Measurements from ENCODE around the gene STT3B. TPM values are rescaled to one million over a fixed set of nuclear protein-coding genes. Genes with fewer than 3 reads are reported as not detected.

STT3B gene
- polyA plus RNA-seq, 4 donors, result 154 to 212 (median 199) TPM

- DNase-seq (ENCODE audit: low read depth in 4 of 4, low spot score in 3 of 4), result no peak
Measured at GRCh38 chr3:31546162-31546561, 13.4 kb downstream of the STT3B start.

GRCh38 chr3:31546725-31547124 lies 14.0 kb downstream of the STT3B start:
- DNase-seq (ENCODE audit: low read depth in 4 of 4, low spot score in 3 of 4), result no peak

- DNase-seq (ENCODE audit: low read depth in 4 of 4, low spot score in 3 of 4), result no peak
Measured at GRCh38 chr3:31550452-31551251, 17.9 kb downstream of the STT3B start.

GRCh38 chr3:31551646-31552045 lies 18.9 kb downstream of the STT3B start:
- DNase-seq (ENCODE audit: low read depth in 4 of 4, low spot score in 3 of 4), result no peak

- no peak for DNase-seq (ENCODE audit: low read depth in 4 of 4, low spot score in 3 of 4)
Measured at GRCh38 chr3:31552103-31552502, 19.4 kb downstream of the STT3B start.

- no peak for DNase-seq (ENCODE audit: low read depth in 4 of 4, low spot score in 3 of 4)
Measured at GRCh38 chr3:31553258-31553657, 20.5 kb downstream of the STT3B start.

GRCh38 chr3:31555204-31555603 lies 22.5 kb downstream of the STT3B start:
- no peak for DNase-seq (ENCODE audit: low read depth in 4 of 4, low spot score in 3 of 4)

GRCh38 chr3:31559872-31560534 lies 27.3 kb downstream of the STT3B start:
- no peak for DNase-seq (ENCODE audit: low read depth in 4 of 4, low spot score in 3 of 4)

GRCh38 chr3:31561891-31562290 lies 29.2 kb downstream of the STT3B start:
- DNase-seq (ENCODE audit: low read depth in 4 of 4, low spot score in 3 of 4), result no peak

GRCh38 chr3:31562525-31562924 lies 29.8 kb downstream of the STT3B start:
- no peak for DNase-seq (ENCODE audit: low read depth in 4 of 4, low spot score in 3 of 4)

- DNase-seq (ENCODE audit: low read depth in 4 of 4, low spot score in 3 of 4), result no peak
Measured at GRCh38 chr3:31565288-31565687, 32.6 kb downstream of the STT3B start.

- no peak for DNase-seq (ENCODE audit: low read depth in 4 of 4, low spot score in 3 of 4)
Measured at GRCh38 chr3:31567036-31567435, 34.3 kb downstream of the STT3B start.

- DNase-seq (ENCODE audit: low read depth in 4 of 4, low spot score in 3 of 4), result no peak
Measured at GRCh38 chr3:31568649-31569048, 35.9 kb downstream of the STT3B start.

GRCh38 chr3:31571325-31571724 lies 38.6 kb downstream of the STT3B start:
- DNase-seq (ENCODE audit: low read depth in 4 of 4, low spot score in 3 of 4), result no peak

- DNase-seq (ENCODE audit: low read depth in 4 of 4, low spot score in 3 of 4), result no peak
Measured at GRCh38 chr3:31572236-31573004, 39.7 kb downstream of the STT3B start.

GRCh38 chr3:31573036-31573779 lies 40.5 kb downstream of the STT3B start:
- DNase-seq (ENCODE audit: low read depth in 4 of 4, low spot score in 3 of 4), result no peak

GRCh38 chr3:31575448-31575847 lies 42.7 kb downstream of the STT3B start:
- DNase-seq (ENCODE audit: low read depth in 4 of 4, low spot score in 3 of 4), result no peak

GRCh38 chr3:31576521-31576920 lies 43.8 kb downstream of the STT3B start:
- DNase-seq (ENCODE audit: low read depth in 4 of 4, low spot score in 3 of 4), result no peak

- DNase-seq (ENCODE audit: low read depth in 4 of 4, low spot score in 3 of 4), result no peak
Measured at GRCh38 chr3:31577232-31577631, 44.5 kb downstream of the STT3B start.

- DNase-seq (ENCODE audit: low read depth in 4 of 4, low spot score in 3 of 4), result no peak
Measured at GRCh38 chr3:31579828-31580227, 47.1 kb downstream of the STT3B start.

- DNase-seq (ENCODE audit: low read depth in 4 of 4, low spot score in 3 of 4), result no peak
Measured at GRCh38 chr3:31580645-31581044, 47.9 kb downstream of the STT3B start.
